ENCODE measurements around the gene EFEMP2. TPM values are rescaled to one million over a fixed set of nuclear protein-coding genes. Genes with fewer than 3 reads are reported as not detected.
"Not testable (repeated sequence)": the region's sequence is repeated elsewhere in the genome, so short reads cannot be mapped to it uniquely, and the experiment has no call there.

The EFEMP2 gene
- total and polyA plus RNA-seq, 2 donors (not counting 3 experiments of a cell fraction or from before 2014, with no cell fraction given): 81.7 to 207 TPM

DNA sequence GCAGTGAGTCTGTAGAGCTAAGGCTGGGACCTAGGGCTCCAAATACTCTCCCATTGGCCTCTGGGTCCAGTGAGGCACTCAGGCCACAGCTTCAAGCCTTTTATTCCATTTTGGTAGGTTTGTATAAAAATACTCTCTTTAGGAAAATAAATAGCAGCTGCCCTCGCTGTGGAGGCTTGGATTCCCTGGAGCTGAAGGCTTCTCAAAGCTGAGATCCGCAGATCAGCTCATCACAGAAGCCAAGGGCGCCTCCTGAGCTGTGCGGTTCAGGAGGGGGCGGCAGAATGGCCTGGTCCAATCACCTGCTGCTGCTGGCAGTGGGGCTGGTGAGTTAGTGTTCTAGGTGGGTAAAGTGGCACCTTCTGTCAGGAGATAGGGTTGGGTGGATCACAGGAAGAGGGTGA is 19.5 kb upstream of the EFEMP2 start:
- H3K9me3 ChIP-seq (replicated peaks; ENCODE audit: control insufficient read depth, insufficient read depth, low read length); H4K20me1 ChIP-seq (replicated peaks; ENCODE audit: control insufficient read depth, extremely low read depth, insufficient read depth, low read length); H2AFZ ChIP-seq (ENCODE audit: low read depth, low read length); H3K36me3 ChIP-seq (ENCODE audit: control insufficient read depth in 2 of 2, extremely low read depth in 1 of 2, insufficient read depth in 2 of 2, low read length in 2 of 2); DNase-seq (ENCODE audit: low read depth, low spot score); dilution Hi-C loops (cut with MboI; ENCODE audit: extremely low pct_ligation_motif_present, low sequenced_read_pairs); FAIRE-seq; H3K9me1 ChIP-seq (replicated peaks; ENCODE audit: control insufficient read depth, extremely low read depth, insufficient read depth, low read length); BruUV-seq (replicated peaks); H3K27me3 ChIP-seq (ENCODE audit: control insufficient read depth in 2 of 2, insufficient read depth in 2 of 2, low read length in 2 of 2); intact Hi-C loops (cut with micrococcal nuclease): not testable (repeated sequence)
- Histone ChIP-seq H3K4me3 (replicated peaks in 1 of 3; ENCODE audit: insufficient read depth in 1 of 3, low read depth in 1 of 3, low read length in 3 of 3) (peak overlapping the region; percentile 10 to 92 (median 78)), H3K79me2 (ENCODE audit: control insufficient read depth, insufficient read depth, low read length) (peaks cover 67% of the 10 kb centered on the region), H3K4me2 (ENCODE audit: insufficient read depth, low read length) (peak overlapping the region; percentile 88), H3K27ac (ENCODE audit: insufficient read depth, low read depth, low read length) (peak overlapping the region; percentile 99), H3K4me1 (ENCODE audit: control insufficient read depth, extremely low read depth, insufficient read depth, low read length) (peaks cover 72% of the 10 kb centered on the region), H3K9ac (replicated peaks; ENCODE audit: extremely low read depth, insufficient read depth, low read length) (peak overlapping the region; percentile 98)
- POLR2A ChIA-PET: interaction anchor here (1.3 to 6.7 kb wide), 5 partner anchors 8 to 172 kb away, joined by 3 to 67 read pairs (median 28); partner anchors contain the start of genes CFL1, FOSL1, MUS81 and RNASEH2C
- CTCF ChIA-PET: interaction anchor here (0.8 to 6.7 kb wide), 10 partner anchors 7 to 123 kb away, joined by 3 to 75 read pairs (median 22); partner anchors contain the start of genes AP5B1, C11orf68, CFL1 and FOSL1
- peak in 1 of 2 donors; percentile 1 for TF ChIP-seq CTCF (IDR thresholded peaks at IDR 0.05; ENCODE audit: extremely low read depth in 1 of 2, insufficient read depth in 1 of 2, low read depth in 1 of 2, low read length in 2 of 2)

- Histone ChIP-seq H3K27ac (ENCODE audit: insufficient read depth, low read depth, low read length) (peak overlapping the region; percentile 99), H3K4me1 (ENCODE audit: control insufficient read depth, extremely low read depth, insufficient read depth, low read length) (peaks cover 69% of the 10 kb centered on the region), H3K4me2 (ENCODE audit: insufficient read depth, low read length) (peak overlapping the region; percentile 88), H3K9me1 (replicated peaks; ENCODE audit: control insufficient read depth, extremely low read depth, insufficient read depth, low read length) (no peaks in the 10 kb centered on the region), H3K79me2 (ENCODE audit: control insufficient read depth, insufficient read depth, low read length) (peaks cover 65% of the 10 kb centered on the region), H4K20me1 (replicated peaks; ENCODE audit: control insufficient read depth, extremely low read depth, insufficient read depth, low read length) (no peaks in the 10 kb centered on the region), H3K4me3 (replicated peaks in 1 of 3; ENCODE audit: insufficient read depth in 1 of 3, low read depth in 1 of 3, low read length in 3 of 3) (peak overlapping the region; percentile 56 to 92 (median 78)), H3K36me3 (ENCODE audit: control insufficient read depth in 2 of 2, extremely low read depth in 1 of 2, insufficient read depth in 2 of 2, low read length in 2 of 2) (peaks cover 5 to 8% of the 10 kb centered on the region in 2 experiments), H3K27me3 (ENCODE audit: control insufficient read depth in 2 of 2, insufficient read depth in 2 of 2, low read length in 2 of 2) (no peaks in the 10 kb centered on the region), H3K9ac (replicated peaks; ENCODE audit: extremely low read depth, insufficient read depth, low read length) (peak overlapping the region; percentile 98), H2AFZ (ENCODE audit: low read depth, low read length) (no peak overlapping the region), H3K9me3 (replicated peaks; ENCODE audit: control insufficient read depth, insufficient read depth, low read length) (no peaks in the 10 kb centered on the region)
- TF ChIP-seq, protein P1, sequence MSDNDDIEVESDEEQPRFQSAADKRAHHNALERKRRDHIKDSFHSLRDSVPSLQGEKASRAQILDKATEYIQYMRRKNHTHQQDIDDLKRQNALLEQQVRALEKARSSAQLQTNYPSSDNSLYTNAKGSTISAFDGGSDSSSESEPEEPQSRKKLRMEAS (IDR thresholded peaks at IDR 0.05; ENCODE audit: insufficient read depth, insufficient read length): peak; percentile 31
- TF ChIP-seq POLR2A (IDR thresholded peaks at IDR 0.05; ENCODE audit: low read depth, low read length) (peak; percentile 96), JUN (IDR thresholded peaks at IDR 0.05; ENCODE audit: borderline replicate concordance, insufficient read depth, insufficient read length, low read depth) (no peak), MYC (IDR thresholded peaks at IDR 0.05; ENCODE audit: low read depth, low read length) (no peak), CTCF (IDR thresholded peaks at IDR 0.05; ENCODE audit: extremely low read depth in 1 of 2, insufficient read depth in 1 of 2, low read depth in 1 of 2, low read length in 2 of 2) (peak; percentile 68 to 80), POLR2AphosphoS5 (IDR thresholded peaks at IDR 0.05; ENCODE audit: insufficient read depth, low read depth, low read length) (peak; percentile 79), FOS (IDR thresholded peaks at IDR 0.05; ENCODE audit: borderline replicate concordance, insufficient read depth, low read length) (no peak), GATA2 (IDR thresholded peaks at IDR 0.05; ENCODE audit: insufficient read depth, insufficient read length, low read depth, low read length) (peak; percentile 35), EZH2 (IDR thresholded peaks at IDR 0.05; ENCODE audit: borderline replicate concordance, low read depth, low read length, severe bottlenecking) (no peak)
- FAIRE-seq (peak; percentile 91), DNase-seq (ENCODE audit: low read depth, low spot score) (peak; percentile 89)
- CTCF ChIA-PET: interaction anchor here (0.6 to 6.7 kb wide), 18 partner anchors 8 to 131 kb away, joined by 3 to 75 read pairs (median 6); partner anchors contain the start of genes AP5B1, C11orf68, CFL1 and FOSL1
- TSS peak; percentile 21 for BruUV-seq (replicated peaks)
- intact Hi-C loops (cut with micrococcal nuclease) (loop anchor here (1.0 kb wide), 1 partner anchor 8 kb away; no protein-coding TSS in a partner anchor), dilution Hi-C loops (cut with MboI; ENCODE audit: extremely low pct_ligation_motif_present, low sequenced_read_pairs) (no loop called here)
- POLR2A ChIA-PET: interaction anchor here (0.5 to 6.7 kb wide), 9 partner anchors 9 to 1050 kb away, joined by 3 to 67 read pairs (median 7); partner anchors contain the start of genes BANF1, C11orf68, CFL1 and EIF1AD
Observed at GRCh38 chr11:65891219-65892136, 18.9 kb upstream of the EFEMP2 start.
